ENCODE measurements around the gene NFKBIB. TPM values are rescaled to one million over a fixed set of nuclear protein-coding genes. Genes with fewer than 3 reads are reported as not detected.

NFKBIB gene
- total and polyA plus RNA-seq, 2 experiments from 2014 or later: 24.1 to 29.6 TPM

- H3K4me1 ChIP-seq (ENCODE audit: insufficient read depth): no peaks in the 10 kb centered on the region
- 97% methylated on average over 24 of the region's 29 CpGs for WGBS (ENCODE audit: low lambda C conversion rate, missing lambda C conversion rate)
- no peak overlapping the region for H3K4me2 ChIP-seq
- no peaks in the 10 kb centered on the region for H3K27me3 ChIP-seq
- no peak overlapping the region for H3K27ac ChIP-seq
- H3K79me2 ChIP-seq: peaks cover 16% of the 10 kb centered on the region
- no peaks in the 10 kb centered on the region for H3K9me2 ChIP-seq (replicated peaks; ENCODE audit: insufficient read depth)
- no peaks in the 10 kb centered on the region for H3K9me3 ChIP-seq (ENCODE audit: low read depth)
- TF ChIP-seq CTCF (IDR thresholded peaks at IDR 0.05; ENCODE audit: poor library complexity): no peak
- no peak for TF ChIP-seq EZH2 (IDR thresholded peaks at IDR 0.05; ENCODE audit: borderline replicate concordance)
- no peak for TF ChIP-seq EZH2phosphoT487 (IDR thresholded peaks at IDR 0.05; ENCODE audit: low read depth, severe bottlenecking, unreplicated experiment)
- no peak overlapping the region for H2AFZ ChIP-seq
- no peaks in the 10 kb centered on the region for H3K36me3 ChIP-seq (replicated peaks; ENCODE audit: insufficient read depth, low read depth)
- no peak for DNase-seq (ENCODE audit: low spot score)
- H3K4me3 ChIP-seq: no peak overlapping the region
- no peaks in the 10 kb centered on the region for H4K20me1 ChIP-seq (ENCODE audit: insufficient read depth, poor library complexity, severe bottlenecking)
Measured at GRCh38 chr19:38907227-38907626, 7.5 kb downstream of the NFKBIB start.

- Histone ChIP-seq H3K4me1 (ENCODE audit: insufficient read depth) (no peaks in the 10 kb centered on the region), H3K4me3 (no peak overlapping the region), H4K20me1 (ENCODE audit: insufficient read depth, poor library complexity, severe bottlenecking) (no peaks in the 10 kb centered on the region), H3K79me2 (peaks cover 12% of the 10 kb centered on the region), H3K36me3 (replicated peaks; ENCODE audit: insufficient read depth, low read depth) (no peaks in the 10 kb centered on the region), H3K9me2 (replicated peaks; ENCODE audit: insufficient read depth) (no peaks in the 10 kb centered on the region), H3K9me3 (ENCODE audit: low read depth) (no peaks in the 10 kb centered on the region), H3K27me3 (no peaks in the 10 kb centered on the region), H3K4me2 (no peak overlapping the region), H2AFZ (no peak overlapping the region), H3K27ac (no peak overlapping the region)
- DNase-seq (ENCODE audit: low spot score): no peak
- TF ChIP-seq EZH2phosphoT487 (IDR thresholded peaks at IDR 0.05; ENCODE audit: low read depth, severe bottlenecking, unreplicated experiment) (no peak), EZH2 (IDR thresholded peaks at IDR 0.05; ENCODE audit: borderline replicate concordance) (no peak), CTCF (IDR thresholded peaks at IDR 0.05; ENCODE audit: poor library complexity) (no peak)
- WGBS (ENCODE audit: low lambda C conversion rate, missing lambda C conversion rate): over 99% methylated on average over 11 of the region's 12 CpGs
Measured at GRCh38 chr19:38907670-38908069, 7.9 kb downstream of the NFKBIB start.

- no peak for DNase-seq (ENCODE audit: low spot score)
- Histone ChIP-seq H2AFZ (no peak overlapping the region), H3K9me3 (ENCODE audit: low read depth) (no peaks in the 10 kb centered on the region), H3K27ac (no peak overlapping the region), H3K27me3 (no peaks in the 10 kb centered on the region), H3K4me3 (no peak overlapping the region), H3K79me2 (no peaks in the 10 kb centered on the region), H3K9me2 (replicated peaks; ENCODE audit: insufficient read depth) (no peaks in the 10 kb centered on the region), H4K20me1 (ENCODE audit: insufficient read depth, poor library complexity, severe bottlenecking) (no peaks in the 10 kb centered on the region), H3K36me3 (replicated peaks; ENCODE audit: insufficient read depth, low read depth) (no peaks in the 10 kb centered on the region), H3K4me2 (no peak overlapping the region), H3K4me1 (ENCODE audit: insufficient read depth) (no peaks in the 10 kb centered on the region)
- TF ChIP-seq EZH2phosphoT487 (IDR thresholded peaks at IDR 0.05; ENCODE audit: low read depth, severe bottlenecking, unreplicated experiment) (no peak), EZH2 (IDR thresholded peaks at IDR 0.05; ENCODE audit: borderline replicate concordance) (no peak), CTCF (IDR thresholded peaks at IDR 0.05; ENCODE audit: poor library complexity) (no peak)
- WGBS (ENCODE audit: low lambda C conversion rate, missing lambda C conversion rate): 89% methylated on average over 10 of the region's 10 CpGs
Measured at GRCh38 chr19:38908911-38909310, 9.1 kb downstream of the NFKBIB start.

- Histone ChIP-seq H3K9me3 (ENCODE audit: low read depth) (no peaks in the 10 kb centered on the region), H2AFZ (no peak overlapping the region), H3K4me3 (no peak overlapping the region), H3K9me2 (replicated peaks; ENCODE audit: insufficient read depth) (no peaks in the 10 kb centered on the region), H3K4me1 (ENCODE audit: insufficient read depth) (no peaks in the 10 kb centered on the region), H3K27ac (no peak overlapping the region), H4K20me1 (ENCODE audit: insufficient read depth, poor library complexity, severe bottlenecking) (no peaks in the 10 kb centered on the region), H3K4me2 (no peak overlapping the region), H3K36me3 (replicated peaks; ENCODE audit: insufficient read depth, low read depth) (no peaks in the 10 kb centered on the region), H3K27me3 (no peaks in the 10 kb centered on the region), H3K79me2 (no peaks in the 10 kb centered on the region)
- WGBS (ENCODE audit: low lambda C conversion rate, missing lambda C conversion rate): 96% methylated on average over 6 of the region's 12 CpGs
- TF ChIP-seq CTCF (IDR thresholded peaks at IDR 0.05; ENCODE audit: poor library complexity): no peak
- TF ChIP-seq EZH2phosphoT487 (IDR thresholded peaks at IDR 0.05; ENCODE audit: low read depth, severe bottlenecking, unreplicated experiment): no peak
- no peak for TF ChIP-seq EZH2 (IDR thresholded peaks at IDR 0.05; ENCODE audit: borderline replicate concordance)
- no peak for DNase-seq (ENCODE audit: low spot score)
Measured at GRCh38 chr19:38910488-38910887, 10.7 kb downstream of the NFKBIB start.

Data from hepatocyte (in vitro differentiated cells).